Measurements from ENCODE around the gene KPNA6. TPM values are rescaled to one million over a fixed set of nuclear protein-coding genes. Genes with fewer than 3 reads are reported as not detected.

KPNA6 gene
- total and polyA plus RNA-seq, 3 experiments from 2014 or later = 29.3 to 96.7 (median 91.8) TPM

DNA sequence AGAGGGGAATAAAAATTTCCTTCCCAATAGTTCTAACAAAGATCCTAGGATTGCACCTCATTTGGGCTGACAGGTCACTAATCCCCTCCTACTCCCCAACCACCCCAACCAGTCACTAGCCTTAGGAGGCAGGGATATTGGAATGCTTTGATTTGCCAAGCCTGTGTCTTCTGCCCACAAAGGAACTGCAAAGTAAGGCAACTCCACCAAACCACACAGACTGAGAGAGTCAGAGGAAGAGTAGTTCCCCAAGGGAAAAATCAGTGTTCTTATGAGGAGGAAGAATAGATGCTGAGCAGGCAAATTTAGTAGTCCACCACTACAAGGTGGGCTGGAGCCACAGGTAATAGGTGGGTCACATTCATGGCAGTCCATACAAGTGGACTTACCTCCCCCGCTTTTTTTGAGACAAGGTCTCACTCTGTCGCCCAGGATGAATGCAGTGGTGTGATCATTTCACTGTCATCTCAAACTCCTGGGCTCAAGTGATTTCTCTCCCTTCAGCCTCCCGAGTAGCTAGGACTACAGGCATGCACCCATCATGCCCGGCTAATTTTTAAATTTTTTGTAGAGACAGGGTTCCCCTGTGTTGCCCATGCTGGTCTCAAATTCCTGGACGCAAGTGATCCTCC is 38.8 kb upstream of the KPNA6 start:
- Mint-ChIP-seq H3K9me3 (no peaks in the 10 kb centered on the region), H3K4me3 (peak overlapping the region in 2 of 7 donors; percentile 8 to 35)

DNA sequence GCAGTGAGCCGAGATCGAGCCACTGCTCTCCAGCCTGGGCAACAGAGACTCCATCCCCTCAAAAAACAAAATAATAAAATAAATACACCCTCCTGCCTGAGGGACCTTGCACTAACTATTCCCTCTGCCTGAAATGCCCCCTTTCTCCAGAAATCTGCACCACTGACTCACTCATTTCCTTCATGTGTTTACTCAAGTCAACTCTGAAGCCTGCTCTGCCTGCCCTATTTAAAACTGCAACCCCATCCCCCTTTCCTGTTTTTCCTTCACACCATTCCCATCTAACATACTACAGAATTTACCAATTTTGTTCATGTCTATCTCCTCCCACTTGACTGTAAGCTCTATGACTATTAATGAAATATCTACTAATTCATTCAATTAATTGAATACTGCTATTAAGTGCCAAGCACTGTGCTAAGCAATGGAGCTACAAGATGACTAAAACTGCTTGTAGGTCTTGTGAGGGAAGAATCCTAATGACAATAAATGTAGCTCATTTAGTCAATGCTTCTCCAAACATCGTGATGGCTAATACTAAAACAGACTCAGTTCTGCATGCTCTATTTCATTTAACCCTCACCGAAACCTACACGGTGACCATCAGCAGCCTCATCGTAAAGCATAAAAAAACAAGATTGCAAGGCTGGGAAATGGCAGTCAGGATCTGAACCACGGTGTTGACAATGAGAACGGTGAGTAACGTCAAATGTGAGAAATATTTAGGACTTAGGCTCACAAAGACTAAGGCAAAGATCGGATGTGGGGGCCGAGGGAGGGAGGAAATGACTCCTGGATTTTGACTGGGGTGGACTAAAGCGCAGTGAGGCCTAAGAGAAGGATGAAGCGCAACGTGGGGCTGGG is 35.9 kb upstream of the KPNA6 start:
- H3K4me3 ChIP-seq (ENCODE audit: low read length) = peak overlapping the region; percentile 52
- Mint-ChIP-seq H3K4me3 (peak overlapping the region; percentile 85 to 99 (median 97)), H3K27me3 (peaks cover 0 to 3% of the 10 kb centered on the region in 2 donors), H3K36me3 (peaks cover 0 to 28% (median 0%) of the 10 kb centered on the region in 3 donors), H3K9me3 (no peaks in the 10 kb centered on the region), H3K4me1 (peaks cover 20 to 45% (median 32%) of the 10 kb centered on the region in 3 donors), H3K27ac (peak overlapping the region; percentile 60 to 99 (median 86))
- H3K36me3 ChIP-seq (ENCODE audit: insufficient read depth, low read length) = peaks cover 8% of the 10 kb centered on the region
- peak overlapping the region; percentile 15 for H3K27ac ChIP-seq (ENCODE audit: low read depth, low read length)
- no peaks in the 10 kb centered on the region for H3K27me3 ChIP-seq (ENCODE audit: insufficient read depth, low read length, poor library complexity, severe bottlenecking)
- peaks cover 17% of the 10 kb centered on the region for H3K4me1 ChIP-seq (ENCODE audit: insufficient read depth, low read length)
- POLR2A ChIA-PET = interaction anchor here (0.5 to 3.1 kb wide), 8 partner anchors 11 to 279 kb away, joined by 3 to 40 read pairs (median 4); partner anchors contain the start of genes HDAC1, KHDRBS1, KPNA6 and MARCKSL1
- H3K9me3 ChIP-seq (ENCODE audit: low read length) = no peaks in the 10 kb centered on the region
- no peak for DNase-seq
- CTCF ChIA-PET = interaction anchor here (1.0 to 2.7 kb wide), 4 partner anchors 7 to 283 kb away, joined by 3 to 9 read pairs (median 5); no protein-coding TSS in a partner anchor

More for the DNA sequence above, 38.8 kb upstream of the KPNA6 start:
- no peaks in the 10 kb centered on the region for H3K27me3 ChIP-seq (ENCODE audit: insufficient read depth, low read length, poor library complexity, severe bottlenecking)
- Mint-ChIP-seq H3K27ac (peak overlapping the region in 2 of 8 donors; percentile 52 to 76), H3K27me3 (peaks cover 0 to 3% of the 10 kb centered on the region in 2 donors), H3K36me3 (peaks cover 0 to 7% (median 0%) of the 10 kb centered on the region in 3 donors), H3K4me1 (peaks cover 26 to 39% (median 32%) of the 10 kb centered on the region in 3 donors)
- no peak overlapping the region for H3K4me3 ChIP-seq (ENCODE audit: low read length)
- CTCF ChIA-PET = no interaction called here
- no peak overlapping the region for H3K27ac ChIP-seq (ENCODE audit: low read depth, low read length)
- H3K9me3 ChIP-seq (ENCODE audit: low read length) = no peaks in the 10 kb centered on the region
- no peaks in the 10 kb centered on the region for H3K36me3 ChIP-seq (ENCODE audit: insufficient read depth, low read length)
- POLR2A ChIA-PET = no interaction called here
- H3K4me1 ChIP-seq (ENCODE audit: insufficient read depth, low read length) = peaks cover 24% of the 10 kb centered on the region
- DNase-seq = no peak

DNA sequence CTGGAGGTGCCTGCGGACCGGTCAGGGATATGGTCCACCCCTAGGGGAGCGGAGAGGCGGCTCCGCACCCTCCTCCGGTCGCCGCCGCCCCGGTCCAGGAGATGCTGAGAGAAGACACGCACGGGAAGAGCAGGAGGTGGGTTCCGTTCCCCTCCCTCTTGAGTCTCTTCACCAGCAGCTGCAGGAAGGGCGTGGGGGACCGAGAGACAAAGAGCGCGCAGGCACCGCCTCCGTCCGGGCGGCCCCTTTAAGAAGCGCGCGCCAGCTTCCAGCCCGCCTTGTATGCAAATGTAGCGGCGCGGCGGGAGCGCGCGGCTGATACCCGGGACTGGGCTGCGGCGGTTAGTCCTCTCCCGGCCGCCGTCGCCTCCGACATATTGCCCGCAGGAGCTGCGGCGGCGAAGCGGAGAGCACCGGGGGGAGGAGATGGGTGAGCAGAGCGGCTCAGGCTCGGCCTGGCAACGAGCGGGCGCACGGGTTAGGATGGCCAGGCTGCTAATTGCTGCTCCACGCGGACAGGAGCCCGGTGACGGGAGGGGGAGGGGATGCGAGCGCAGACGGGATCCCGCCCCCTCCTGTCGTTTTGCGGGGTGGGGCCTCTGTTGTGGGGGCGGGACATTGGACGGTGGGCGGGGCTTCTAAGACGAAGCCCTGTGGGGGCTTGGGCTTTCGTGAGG is 35.1 kb upstream of the KPNA6 start, which contains the start of gene TMEM39B:
TMEM39B (plus strand) TSS at position 318 of the 677 bp plus-strand sequence; CDS start at position 427, 109 bp downstream.
- peaks cover 0 to 36% (median 7%) of the 10 kb centered on the region in 3 donors for H3K36me3 Mint-ChIP-seq
- Histone ChIP-seq H3K27ac (ENCODE audit: low read depth, low read length) (peak within 1 kb of the TSS; percentile 15), H3K9me3 (ENCODE audit: low read length) (no peaks in the 10 kb centered on the region), H3K36me3 (ENCODE audit: insufficient read depth, low read length) (peaks cover 16% of the 10 kb centered on the region), H3K27me3 (ENCODE audit: insufficient read depth, low read length, poor library complexity, severe bottlenecking) (no peaks in the 10 kb centered on the region), H3K4me3 (ENCODE audit: low read length) (peak within 1 kb of the TSS; percentile 52), H3K4me1 (ENCODE audit: insufficient read depth, low read length) (peaks cover 16% of the 10 kb centered on the region)
- H3K27me3 Mint-ChIP-seq = peaks cover 0 to 3% of the 10 kb centered on the region in 2 donors
- CTCF ChIA-PET = interaction anchor here (0.6 to 2.7 kb wide), 7 partner anchors 8 to 284 kb away, joined by 3 to 17 read pairs (median 4); partner anchors contain the start of gene KPNA6
- H3K4me3 Mint-ChIP-seq = peak within 1 kb of the TSS; percentile 85 to 99 (median 97)
- peak; percentile 88 to 96 (median 95) for DNase-seq
- H3K9me3 Mint-ChIP-seq = no peaks in the 10 kb centered on the region
- POLR2A ChIA-PET = interaction anchor here (0.5 to 3.1 kb wide), 14 partner anchors 12 to 743 kb away, joined by 3 to 40 read pairs (median 4); partner anchors contain the start of genes HDAC1, KHDRBS1, KPNA6 and MARCKSL1
- H3K4me1 Mint-ChIP-seq = peaks cover 22 to 52% (median 38%) of the 10 kb centered on the region in 3 donors
- H3K27ac Mint-ChIP-seq = peak within 1 kb of the TSS; percentile 72 to 99 (median 94)

DNA sequence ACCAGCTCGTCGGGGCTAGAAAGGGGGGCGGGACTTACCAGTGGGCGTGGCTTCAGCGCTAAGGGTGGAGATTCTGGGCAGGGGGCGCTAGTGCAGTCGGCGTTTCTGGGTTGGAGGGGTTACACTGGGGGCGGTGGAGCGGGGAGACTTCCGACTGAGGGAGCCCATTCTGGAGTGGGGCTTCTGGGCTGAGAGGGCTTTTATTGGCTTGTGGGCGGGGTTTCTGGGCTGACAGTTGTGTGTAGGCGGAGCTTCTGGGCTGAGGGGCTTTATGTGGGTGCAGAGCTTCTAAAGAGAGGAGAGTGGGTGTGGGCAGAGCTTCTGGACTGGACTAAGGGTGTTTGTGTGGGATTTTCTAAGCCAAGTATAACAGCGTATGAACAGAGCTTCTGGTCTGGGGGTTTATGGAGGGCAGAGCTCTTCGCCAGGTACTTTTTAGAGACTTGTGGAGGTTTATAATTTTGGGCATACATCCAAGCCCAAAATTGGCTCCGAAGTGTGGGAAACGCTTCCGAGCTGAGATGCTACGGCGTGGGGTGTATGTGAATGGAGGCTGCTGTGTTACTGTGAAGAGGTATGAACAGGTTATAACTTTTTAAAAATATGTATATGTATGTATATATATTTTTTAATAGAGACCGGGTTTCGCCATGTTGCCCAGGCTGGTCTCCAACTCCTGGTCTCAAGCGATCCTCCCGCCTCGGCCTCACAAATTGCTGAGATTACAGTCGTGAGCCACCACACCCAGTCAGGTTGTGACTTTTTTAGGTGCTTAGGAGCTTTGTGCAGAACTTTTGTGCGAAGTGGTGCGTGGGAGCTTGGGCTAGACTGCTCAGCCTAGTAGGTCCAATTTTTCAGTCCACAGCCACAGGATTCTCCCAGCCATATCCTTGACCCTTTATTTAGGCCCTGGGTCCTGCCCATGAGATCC is 34.3 kb upstream of the KPNA6 start:
- Histone ChIP-seq H3K36me3 (ENCODE audit: insufficient read depth, low read length) (peaks cover 20% of the 10 kb centered on the region), H3K4me1 (ENCODE audit: insufficient read depth, low read length) (peaks cover 16% of the 10 kb centered on the region), H3K27ac (ENCODE audit: low read depth, low read length) (peak overlapping the region; percentile 15), H3K9me3 (ENCODE audit: low read length) (no peaks in the 10 kb centered on the region), H3K4me3 (ENCODE audit: low read length) (peak overlapping the region; percentile 52), H3K27me3 (ENCODE audit: insufficient read depth, low read length, poor library complexity, severe bottlenecking) (no peaks in the 10 kb centered on the region)
- Mint-ChIP-seq H3K9me3 (no peaks in the 10 kb centered on the region), H3K27ac (peak overlapping the region; percentile 70 to 99 (median 94)), H3K4me1 (peaks cover 22 to 52% (median 38%) of the 10 kb centered on the region in 3 donors), H3K4me3 (peak overlapping the region; percentile 85 to 99 (median 97)), H3K36me3 (peaks cover 0 to 43% (median 7%) of the 10 kb centered on the region in 3 donors), H3K27me3 (peaks cover 0 to 3% of the 10 kb centered on the region in 2 donors)
- peak in 1 of 5 donors; percentile 84 for DNase-seq
- ChIA-PET CTCF (interaction anchor here (0.6 to 2.7 kb wide), 9 partner anchors 9 to 447 kb away, joined by 3 to 17 read pairs (median 3); partner anchors contain the start of gene KPNA6), POLR2A (interaction anchor here (0.6 to 3.1 kb wide), 13 partner anchors 13 to 743 kb away, joined by 3 to 40 read pairs (median 4); partner anchors contain the start of genes BSDC1, KHDRBS1, KPNA6 and MARCKSL1)

DNA sequence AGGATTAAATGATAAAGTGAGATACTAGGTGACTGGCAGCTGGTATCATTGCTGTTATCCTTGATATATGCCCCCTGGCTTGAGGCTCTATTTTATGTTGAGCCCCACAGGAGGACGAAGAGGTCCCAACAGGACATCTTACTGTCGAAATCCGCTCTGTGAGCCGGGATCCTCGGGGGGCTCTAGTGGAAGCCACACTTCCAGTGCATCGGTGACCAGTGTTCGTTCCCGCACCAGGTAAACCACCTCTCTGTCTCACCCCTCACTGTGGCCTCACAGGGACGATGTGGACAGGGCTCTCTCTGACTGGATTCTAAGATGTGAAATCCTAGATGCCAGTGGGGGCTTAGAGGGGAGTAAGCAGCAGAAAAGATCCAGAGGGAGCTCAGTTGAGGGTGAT is 33.0 kb upstream of the KPNA6 start:
- ChIA-PET POLR2A (interaction anchor here (0.6 kb wide), 1 partner anchor 10 kb away, joined by 3 read pairs; no protein-coding TSS in a partner anchor), CTCF (interaction anchor here (1.4 kb wide), 1 partner anchor 109 kb away, joined by 3 read pairs; no protein-coding TSS in a partner anchor)
- H3K4me1 ChIP-seq (ENCODE audit: insufficient read depth, low read length) = peaks cover 16% of the 10 kb centered on the region
- no peaks in the 10 kb centered on the region for H3K27me3 ChIP-seq (ENCODE audit: insufficient read depth, low read length, poor library complexity, severe bottlenecking)
- DNase-seq = no peak
- H3K4me1 Mint-ChIP-seq = peaks cover 22 to 48% (median 35%) of the 10 kb centered on the region in 3 donors
- no peak overlapping the region for H3K27ac ChIP-seq (ENCODE audit: low read depth, low read length)
- H3K9me3 Mint-ChIP-seq = no peaks in the 10 kb centered on the region
- H3K36me3 Mint-ChIP-seq = peaks cover 0 to 52% (median 9%) of the 10 kb centered on the region in 3 donors
- H3K9me3 ChIP-seq (ENCODE audit: low read length) = no peaks in the 10 kb centered on the region
- no peak overlapping the region for H3K4me3 ChIP-seq (ENCODE audit: low read length)
- H3K27ac Mint-ChIP-seq = peak overlapping the region in 6 of 8 donors; percentile 32 to 91 (median 74)
- peaks cover 0 to 3% of the 10 kb centered on the region in 2 donors for H3K27me3 Mint-ChIP-seq
- H3K4me3 Mint-ChIP-seq = peak overlapping the region in 5 of 7 donors; percentile 3 to 89 (median 46)
- H3K36me3 ChIP-seq (ENCODE audit: insufficient read depth, low read length) = peaks cover 20% of the 10 kb centered on the region

DNA sequence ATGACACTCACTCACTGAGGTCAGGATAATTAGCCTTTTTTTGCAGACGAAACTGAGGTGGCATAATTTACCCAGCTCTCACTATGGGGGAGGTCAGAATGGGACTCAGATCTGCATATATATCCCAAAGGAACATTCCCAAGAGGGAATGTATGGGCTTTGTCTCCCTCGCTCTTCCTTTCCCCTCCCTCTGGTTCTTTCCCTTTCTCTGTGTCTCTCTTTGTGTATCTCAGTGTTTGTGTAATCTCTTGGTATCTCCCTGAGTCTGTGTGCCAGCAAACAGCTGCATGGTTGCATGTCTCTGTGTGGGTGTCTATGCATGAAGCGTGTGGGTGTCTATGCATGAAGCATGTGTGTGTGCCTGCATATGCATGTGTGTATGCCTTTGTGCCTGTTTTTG is 30.4 kb upstream of the KPNA6 start:
- peak overlapping the region in 1 of 8 donors; percentile 58 for H3K27ac Mint-ChIP-seq
- POLR2A ChIA-PET = no interaction called here
- CTCF ChIA-PET = no interaction called here

More for the DNA sequence above, 30.4 kb upstream of the KPNA6 start:
- H3K27ac ChIP-seq (ENCODE audit: low read depth, low read length) = no peak overlapping the region
- no peaks in the 10 kb centered on the region for H3K27me3 ChIP-seq (ENCODE audit: insufficient read depth, low read length, poor library complexity, severe bottlenecking)
- H3K9me3 Mint-ChIP-seq = no peaks in the 10 kb centered on the region
- no peaks in the 10 kb centered on the region for H3K9me3 ChIP-seq (ENCODE audit: low read length)
- H3K4me3 ChIP-seq (ENCODE audit: low read length) = no peak overlapping the region
- peaks cover 6% of the 10 kb centered on the region for H3K4me1 ChIP-seq (ENCODE audit: insufficient read depth, low read length)
- peaks cover 14 to 34% (median 25%) of the 10 kb centered on the region in 3 donors for H3K4me1 Mint-ChIP-seq
- H3K4me3 Mint-ChIP-seq = peak overlapping the region in 1 of 7 donors; percentile 70
- no peaks in the 10 kb centered on the region for H3K27me3 Mint-ChIP-seq
- DNase-seq = no peak
- H3K36me3 ChIP-seq (ENCODE audit: insufficient read depth, low read length) = peaks cover 20% of the 10 kb centered on the region
- peaks cover 0 to 64% (median 15%) of the 10 kb centered on the region in 3 donors for H3K36me3 Mint-ChIP-seq
